T-cell (primary cell): ENCODE measurements around the gene UBE2Q1. TPM values are rescaled to one million over a fixed set of nuclear protein-coding genes. Genes with fewer than 3 reads are reported as not detected.
"Not testable (repeated sequence)": the region's sequence is repeated elsewhere in the genome, so short reads cannot be mapped to it uniquely, and the experiment has no call there.

Experiments used
- ATAC-seq, 4 experiments: fragments of 200-7000 bp in 3 of 4; fragments of 150-1000 bp in 1 of 4; cut with Tn5 transposase; replicated peaks in 1 of 4; 1 replicate in 3 of 4; 2 replicates in 1 of 4; pipeline ENCODE4 v1.10.0; 2021; ENCODE audit warnings: moderate library complexity in 3 of 4, mild to moderate bottlenecking in 2 of 4, moderate number of reproducible peaks in 1 of 4
- CTCF ChIA-PET, 2 donors: fragments of 300-600 bp; sonication (Branson Sonifier 250); formaldehyde crosslinking; loops; one replicate each; lab custom pipeline; 2022; ENCODE audit warnings: antibody characterized with exemption in 2 of 2; lab: Charles Lee
- POLR2A ChIA-PET, 2 donors: fragments of 300-600 bp; sonication (Branson Sonifier 250); formaldehyde crosslinking; loops; one replicate each; lab custom pipeline; 2022; ENCODE audit warnings: antibody characterized with exemption in 2 of 2; lab: Charles Lee
- DNase-seq, 35 experiments: peaks; one replicate each; pipeline versions ENCODE4 v3.0.0 to v3.0.0-alpha.2; 2013 to 2023
- H3K27ac ChIP-seq: one replicate; pipeline ENCODE4 v1.5.1; 2013; ENCODE audit warnings: low read length
- H3K27me3 ChIP-seq, 2 experiments: replicated peaks in 1 of 2; 1 replicate in 1 of 2; 2 replicates in 1 of 2; pipeline versions ENCODE4 v1.6.1 to v1.7.0; 2013; ENCODE audit warnings: low read length in 1 of 2, mixed read lengths in 1 of 2; ENCODE audit not compliant: control insufficient read depth in 2 of 2, insufficient read depth in 2 of 2; ENCODE audit errors: extremely low read depth in 1 of 2
- H3K36me3 ChIP-seq, 2 donors: 1 replicate in 1 of 2; 2 replicates in 1 of 2; pipeline versions ENCODE4 v1.6.1 to v1.7.0; 2013; ENCODE audit warnings: low read length in 1 of 2; ENCODE audit not compliant: control insufficient read depth in 2 of 2, insufficient read depth in 1 of 2; ENCODE audit errors: extremely low read depth in 1 of 2
- H3K4me1 ChIP-seq, 2 experiments: 1 replicate in 1 of 2; 2 replicates in 1 of 2; pipeline versions ENCODE4 v1.6.1 to v1.7.0; 2013; ENCODE audit warnings: low read length in 2 of 2, mixed read lengths in 1 of 2; ENCODE audit not compliant: insufficient read depth in 2 of 2, control insufficient read depth in 1 of 2; ENCODE audit errors: extremely low read depth in 1 of 2
- H3K4me3 ChIP-seq, 2 donors: 1 replicate in 1 of 2; 2 replicates in 1 of 2; pipeline versions ENCODE4 v1.5.1 to v1.7.0; 2013; ENCODE audit warnings: mild to moderate bottlenecking in 2 of 2, low read length in 1 of 2, moderate library complexity in 1 of 2; ENCODE audit not compliant: control insufficient read depth in 1 of 2; ENCODE audit errors: extremely low read depth in 1 of 2
- H3K9me3 ChIP-seq: 2 replicates; pipeline ENCODE4 v1.7.0; 2013
- H3K27ac Mint-ChIP-seq, 2 donors: one replicate each; pipeline ENCODE4 v1.8.0; 2020 to 2021; ENCODE audit warnings: mild to moderate bottlenecking in 2 of 2, mixed read lengths in 2 of 2
- H3K27me3 Mint-ChIP-seq, 2 donors: one replicate each; pipeline ENCODE4 v1.8.0; 2021 to 2022; ENCODE audit warnings: mixed read lengths in 2 of 2
- H3K36me3 Mint-ChIP-seq: one replicate; pipeline ENCODE4 v1.8.0; 2021; ENCODE audit warnings: mixed read lengths
- H3K4me1 Mint-ChIP-seq, 3 donors: one replicate each; pipeline ENCODE4 v1.8.0; 2020 to 2022; ENCODE audit warnings: mixed read lengths in 3 of 3, mild to moderate bottlenecking in 1 of 3
- H3K4me3 Mint-ChIP-seq, 3 donors: one replicate each; pipeline ENCODE4 v1.8.0; 2020 to 2022; ENCODE audit warnings: mild to moderate bottlenecking in 3 of 3, mixed read lengths in 3 of 3, moderate library complexity in 3 of 3
- H3K9me3 Mint-ChIP-seq, 3 donors: one replicate each; pipeline ENCODE4 v1.8.0; 2020 to 2022; ENCODE audit warnings: mixed read lengths in 3 of 3
- WGBS: methylation state at CpG from one replicate; pipeline ENCODE4 v1.1.5; 2013; ENCODE audit warnings: missing lambda C conversion rate; ENCODE audit not compliant: insufficient coverage; 5-methylcytosine and 5-hydroxymethylcytosine counted together
- total RNA-seq, 35 experiments: library from RNA in 6 of 35; stranded (reverse) in 6 of 35; fragments of 120-200 nt in 1 of 35; gene quantifications; one replicate each; pipeline versions ENCODE4 v1.2.1 to v1.2.4 and lab custom pipeline; 2013 to 2026

Gene UBE2Q1
- total RNA-seq, 5 donors from 2014 or later (not counting 1 experiment from before 2014, with no cell fraction given) = 64.0 to 111 (median 90.0) TPM

DNA sequence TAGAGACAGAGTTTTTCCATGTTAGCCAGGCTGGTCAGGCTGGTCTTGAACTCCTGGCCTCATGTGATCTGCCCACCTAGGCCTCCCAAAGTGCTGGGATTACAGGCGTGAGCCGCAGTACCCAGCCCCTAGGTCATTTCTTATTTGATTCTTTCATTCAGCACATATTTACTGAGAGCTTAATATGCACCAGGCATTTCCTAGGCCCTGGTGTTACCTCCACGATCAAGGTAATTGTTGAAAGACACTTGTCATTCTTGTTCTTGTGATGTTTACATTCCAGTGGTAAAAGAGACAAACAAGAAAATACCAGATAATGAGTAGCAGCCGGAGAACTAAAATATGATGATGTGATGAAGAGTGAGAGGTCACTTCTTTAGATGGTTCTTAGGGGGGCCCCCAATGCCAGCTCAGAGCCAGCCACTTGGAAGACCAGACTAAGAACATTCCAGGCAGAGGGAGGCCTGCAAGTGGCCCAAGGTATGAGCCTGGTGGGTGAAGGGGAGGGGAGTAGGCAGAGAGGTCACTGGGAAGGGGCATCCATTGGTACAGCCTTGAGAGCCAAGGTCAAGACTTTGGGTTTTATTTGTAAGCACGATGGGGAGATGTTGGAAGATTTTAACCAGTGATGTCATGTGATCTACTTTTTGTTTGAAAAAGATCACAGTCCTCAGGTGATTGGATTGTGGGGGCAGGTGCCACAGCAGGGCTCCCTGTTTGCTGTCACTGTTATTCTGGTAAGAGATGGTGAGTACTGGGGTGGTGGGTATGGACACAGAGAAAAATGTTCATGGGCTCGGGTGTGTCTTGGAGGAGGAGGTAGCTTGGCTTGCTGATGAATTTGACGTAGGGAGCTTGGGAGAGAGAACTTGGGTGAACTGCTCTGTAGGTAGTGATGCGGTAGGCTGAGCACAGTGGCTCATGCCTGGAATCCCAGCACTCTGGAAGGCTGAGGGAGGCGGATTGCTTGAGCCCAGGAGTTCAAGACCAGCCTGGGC lies 18.7 kb downstream of the UBE2Q1 start:
- DNase-seq (no peak), ATAC-seq (no peak)
- H3K27ac ChIP-seq = no peak overlapping the region
- 67% methylated on average over 1 of the region's 9 CpGs for WGBS
- CTCF ChIA-PET = interaction anchor here (0.6 kb wide), 3 partner anchors 13 to 220 kb away, joined by 3 read pairs; no protein-coding TSS in a partner anchor
- Mint-ChIP-seq H3K27ac (no peak overlapping the region), H3K27me3 (peaks cover 9 to 15% of the 10 kb centered on the region in 2 donors), H3K4me1 (no peaks in the 10 kb centered on the region), H3K9me3 (no peaks in the 10 kb centered on the region), H3K4me3 (no peak overlapping the region), H3K36me3 (no peaks in the 10 kb centered on the region)
- no peaks in the 10 kb centered on the region for H3K9me3 ChIP-seq
- H3K36me3 ChIP-seq = no peaks in the 10 kb centered on the region
- H3K4me3 ChIP-seq = no peak overlapping the region
- H3K27me3 ChIP-seq = peaks cover 0 to 17% of the 10 kb centered on the region in 2 experiments
- no peaks in the 10 kb centered on the region for H3K4me1 ChIP-seq
- POLR2A ChIA-PET = no interaction called here

DNA sequence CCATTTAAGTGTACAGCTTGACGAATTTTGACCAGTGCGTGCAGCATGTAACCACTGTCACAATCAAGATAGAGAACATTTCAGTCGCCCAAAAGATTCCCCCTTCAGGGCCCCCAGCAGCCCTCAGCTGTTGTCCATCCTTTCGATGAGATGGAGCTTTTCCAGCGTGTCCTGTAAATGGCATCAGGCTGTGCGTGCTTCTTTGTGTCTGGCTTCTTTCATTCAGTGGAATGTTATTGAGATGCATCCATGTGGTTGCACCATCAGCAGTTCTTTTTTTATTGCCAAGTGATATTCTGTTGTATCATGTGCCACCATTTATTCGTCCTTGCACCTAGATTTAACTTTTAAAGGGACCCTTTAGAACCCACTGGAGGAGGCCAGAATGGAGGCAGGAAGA lies 21.9 kb downstream of the UBE2Q1 start:
- H3K4me3 Mint-ChIP-seq = no peak overlapping the region
- Histone ChIP-seq H3K4me3 (no peak overlapping the region), H3K27ac (no peak overlapping the region), H3K27me3 (peaks cover 0 to 19% of the 10 kb centered on the region in 2 experiments), H3K9me3 (no peaks in the 10 kb centered on the region), H3K36me3 (no peaks in the 10 kb centered on the region), H3K4me1 (no peaks in the 10 kb centered on the region)
- no peaks in the 10 kb centered on the region for H3K36me3 Mint-ChIP-seq
- no peak overlapping the region for H3K27ac Mint-ChIP-seq
- ChIA-PET CTCF (interaction anchor here in 1 of 2 donors (0.6 kb wide), 1 partner anchor 120 kb away, joined by 3 read pairs; no protein-coding TSS in a partner anchor), POLR2A (interaction anchor here in 1 of 2 donors (0.6 kb wide), 1 partner anchor 367 kb away, joined by 4 read pairs; no protein-coding TSS in a partner anchor)
- no peaks in the 10 kb centered on the region for H3K4me1 Mint-ChIP-seq
- WGBS = no CpG with 5 or more reads among the region's 7 CpGs
- ATAC-seq (no peak), DNase-seq (no peak)
- H3K27me3 Mint-ChIP-seq = peaks cover 12 to 13% of the 10 kb centered on the region in 2 donors
- no peaks in the 10 kb centered on the region for H3K9me3 Mint-ChIP-seq

DNA sequence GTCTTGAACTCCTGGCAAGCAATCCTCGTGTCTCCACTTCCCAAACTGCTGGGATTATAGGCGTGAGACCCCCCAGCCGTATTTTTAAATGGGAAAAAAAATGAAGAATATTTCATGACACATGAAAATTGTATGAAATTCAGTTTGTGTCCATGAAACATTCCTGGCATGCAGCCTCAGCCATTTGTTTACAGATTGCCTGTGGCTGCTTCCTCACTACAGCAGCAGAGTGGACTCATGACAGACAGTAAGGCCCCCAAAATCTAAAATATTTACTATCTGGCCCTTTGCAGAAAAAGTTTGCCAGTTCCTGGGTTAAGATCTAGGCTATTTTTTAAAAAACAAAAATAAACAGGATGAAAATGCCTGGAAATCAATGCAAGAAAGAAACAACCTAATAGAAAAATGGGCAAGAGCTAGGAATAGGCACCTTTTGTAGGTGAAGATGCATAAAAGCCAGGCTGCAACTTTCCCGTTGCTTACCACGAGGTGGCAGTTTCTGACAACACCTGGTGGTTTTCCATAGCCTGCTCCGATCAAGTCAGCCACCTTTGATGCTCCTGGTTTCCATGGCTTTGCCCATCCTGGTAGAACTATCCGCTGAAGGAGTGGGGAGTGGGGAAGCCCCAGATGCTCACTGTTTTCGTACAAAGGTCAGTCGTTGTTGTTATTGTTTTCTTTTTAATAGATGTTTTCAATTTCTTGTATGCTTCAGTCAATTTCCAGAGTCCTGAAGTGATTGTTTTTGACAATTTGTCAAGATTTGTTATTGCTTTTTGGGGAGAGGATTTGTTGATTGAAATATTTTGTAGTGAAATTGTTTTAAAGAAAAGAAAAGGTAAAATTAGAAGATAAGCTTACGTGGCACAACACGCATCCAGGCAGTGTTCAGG lies 24.3 kb downstream of the UBE2Q1 start:
- Histone ChIP-seq H3K27me3 (peaks cover 0 to 14% of the 10 kb centered on the region in 2 experiments), H3K36me3 (no peaks in the 10 kb centered on the region), H3K27ac (no peak overlapping the region), H3K4me3 (no peak overlapping the region), H3K4me1 (no peaks in the 10 kb centered on the region), H3K9me3 (no peaks in the 10 kb centered on the region)
- H3K4me3 Mint-ChIP-seq = no peak overlapping the region
- ChIA-PET CTCF (no interaction called here), POLR2A (interaction anchor here in 1 of 2 donors (0.6 kb wide), 1 partner anchor 8 kb away, joined by 9 read pairs; no protein-coding TSS in a partner anchor)
- DNase-seq = no peak
- ATAC-seq = no peak
- WGBS = 85% methylated on average over 8 of the region's 11 CpGs
- no peak overlapping the region for H3K27ac Mint-ChIP-seq
- no peaks in the 10 kb centered on the region for H3K9me3 Mint-ChIP-seq
- no peaks in the 10 kb centered on the region for H3K4me1 Mint-ChIP-seq
- H3K36me3 Mint-ChIP-seq = no peaks in the 10 kb centered on the region
- H3K27me3 Mint-ChIP-seq = peaks cover 4 to 10% of the 10 kb centered on the region in 2 donors

DNA sequence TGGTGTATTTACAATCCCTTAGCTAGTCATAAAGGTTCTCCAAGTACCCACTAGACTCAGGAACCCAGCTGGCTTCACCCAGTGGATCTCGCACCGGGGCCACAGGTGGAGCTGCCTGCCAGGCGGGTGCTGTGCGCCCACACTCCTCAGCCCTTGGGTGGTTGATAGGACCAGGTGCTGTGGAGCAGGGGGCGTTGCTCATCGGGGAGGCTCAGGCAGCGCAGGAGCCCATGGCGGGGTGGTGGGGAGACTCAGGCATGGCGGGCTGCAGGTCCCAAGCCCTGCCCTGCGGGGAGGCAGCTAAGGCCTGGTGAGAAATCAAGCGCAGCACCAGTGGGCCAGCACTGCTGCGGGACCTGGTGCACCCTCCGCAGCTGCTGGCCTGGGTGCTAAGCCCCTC lies 26.5 kb downstream of the UBE2Q1 start:
- POLR2A ChIA-PET = not testable (repeated sequence)

DNA sequence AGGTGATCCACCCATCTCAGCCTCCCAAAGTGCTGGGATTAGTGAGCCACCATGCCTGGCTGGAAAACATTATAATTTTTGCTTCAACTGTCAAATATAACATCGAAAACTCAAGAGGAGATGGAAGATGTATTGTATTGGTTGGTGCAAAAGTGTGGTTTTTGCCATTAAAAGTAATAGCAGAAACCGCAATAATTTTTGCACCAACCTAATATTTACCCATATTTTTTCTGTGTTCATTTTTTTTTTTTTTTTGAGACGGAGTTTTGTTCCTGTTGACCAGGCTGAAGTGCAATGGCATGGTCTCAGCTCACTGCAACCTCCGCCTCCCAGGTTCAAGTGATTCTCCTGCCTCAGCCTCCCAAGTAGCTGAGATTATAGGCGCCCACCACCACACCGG lies 29.2 kb downstream of the UBE2Q1 start:
- ChIA-PET CTCF (no interaction called here), POLR2A (no interaction called here)
- no CpG with 5 or more reads among the region's 6 CpGs for WGBS
- Mint-ChIP-seq H3K27ac (no peak overlapping the region), H3K27me3 (peaks cover 1 to 3% of the 10 kb centered on the region in 2 donors), H3K4me1 (no peaks in the 10 kb centered on the region), H3K9me3 (no peaks in the 10 kb centered on the region), H3K36me3 (no peaks in the 10 kb centered on the region), H3K4me3 (no peak overlapping the region)
- Histone ChIP-seq H3K27ac (no peak overlapping the region), H3K4me1 (no peaks in the 10 kb centered on the region), H3K4me3 (no peak overlapping the region), H3K36me3 (no peaks in the 10 kb centered on the region), H3K9me3 (no peaks in the 10 kb centered on the region), H3K27me3 (peaks cover 0 to 15% of the 10 kb centered on the region in 2 experiments)
- no peak for DNase-seq
- no peak for ATAC-seq

More for the DNA sequence above, 26.5 kb downstream of the UBE2Q1 start:
- H3K36me3 Mint-ChIP-seq, ATAC-seq, H3K4me1 ChIP-seq, H3K9me3 Mint-ChIP-seq, CTCF ChIA-PET, H3K27ac ChIP-seq, DNase-seq, H3K9me3 ChIP-seq, H3K4me3 Mint-ChIP-seq, H3K27ac Mint-ChIP-seq, H3K36me3 ChIP-seq, H3K4me3 ChIP-seq, H3K4me1 Mint-ChIP-seq: not testable (repeated sequence)
- peaks cover 0 to 14% of the 10 kb centered on the region in 2 experiments for H3K27me3 ChIP-seq
- WGBS = 96% methylated on average over 12 of the region's 13 CpGs
- peaks cover 4 to 10% of the 10 kb centered on the region in 2 donors for H3K27me3 Mint-ChIP-seq

DNA sequence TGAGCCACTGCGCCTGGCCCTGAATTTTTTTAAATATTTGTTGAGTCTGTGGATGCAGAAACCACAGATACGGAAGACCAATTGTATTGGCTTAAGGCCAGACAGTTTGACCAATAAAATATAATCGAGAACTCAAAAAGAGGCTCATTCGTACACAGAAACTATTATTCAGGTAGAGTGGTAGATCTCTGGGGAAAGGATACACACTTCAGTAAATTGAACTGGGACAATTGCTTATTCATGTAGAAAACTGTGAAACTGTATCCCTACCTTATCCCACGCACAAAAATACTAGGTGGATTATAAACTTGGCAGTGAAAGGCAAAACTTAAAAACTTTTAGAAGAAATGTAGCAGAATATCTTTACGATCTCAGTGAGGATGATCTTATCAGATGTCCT lies 31.3 kb downstream of the UBE2Q1 start:
- CTCF ChIA-PET = no interaction called here
- POLR2A ChIA-PET = no interaction called here

More for the DNA sequence above, 31.3 kb downstream of the UBE2Q1 start:
- H3K4me1 Mint-ChIP-seq = no peaks in the 10 kb centered on the region
- no peaks in the 10 kb centered on the region for H3K9me3 ChIP-seq
- DNase-seq (no peak), ATAC-seq (no peak)
- H3K27ac Mint-ChIP-seq = no peak overlapping the region
- H3K27ac ChIP-seq = no peak overlapping the region
- no peak overlapping the region for H3K4me3 Mint-ChIP-seq
- H3K4me3 ChIP-seq = no peak overlapping the region
- H3K4me1 ChIP-seq = no peaks in the 10 kb centered on the region
- H3K27me3 ChIP-seq = peaks cover 0 to 15% of the 10 kb centered on the region in 2 experiments
- no peaks in the 10 kb centered on the region for H3K36me3 ChIP-seq
- no peaks in the 10 kb centered on the region for H3K36me3 Mint-ChIP-seq
- peaks cover 0 to 14% of the 10 kb centered on the region in 2 donors for H3K27me3 Mint-ChIP-seq
- 100% methylated on average over 3 of the region's 6 CpGs for WGBS
- H3K9me3 Mint-ChIP-seq = no peaks in the 10 kb centered on the region
